ENCODE measurements around the gene LRRK2.

Gene LRRK2

DNA sequence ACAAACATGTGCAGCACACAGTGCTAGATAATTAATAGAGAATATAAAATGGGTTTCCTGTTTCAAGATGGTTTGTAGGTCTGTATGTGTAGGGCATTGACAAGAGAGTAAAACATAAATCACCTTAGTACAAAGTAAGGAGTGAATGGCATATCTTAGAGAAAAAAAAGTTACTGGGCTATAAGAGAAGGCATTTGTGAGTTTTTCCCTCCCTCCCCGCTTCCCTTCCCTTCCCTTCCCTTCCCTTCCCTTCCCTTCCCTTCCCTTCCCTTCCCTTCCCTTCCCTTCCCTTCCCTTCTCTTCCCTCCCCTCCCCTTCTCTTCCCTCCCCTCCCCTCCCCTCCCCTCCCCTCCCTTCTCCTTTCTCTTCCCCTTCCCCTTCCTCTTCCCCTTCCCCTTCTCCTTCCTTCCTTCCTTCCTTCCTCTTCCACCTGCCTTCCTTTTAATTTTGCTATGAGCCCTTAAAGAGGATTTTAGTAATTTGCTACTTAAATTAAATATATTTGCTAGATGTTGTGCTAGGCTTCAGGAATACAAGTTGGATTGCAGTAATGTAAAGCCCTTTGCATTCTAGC lies 57.1 kb downstream of the LRRK2 start:
- no peak for DNase-seq (ENCODE audit: low spot score)
- TF ChIP-seq, protein P1, sequence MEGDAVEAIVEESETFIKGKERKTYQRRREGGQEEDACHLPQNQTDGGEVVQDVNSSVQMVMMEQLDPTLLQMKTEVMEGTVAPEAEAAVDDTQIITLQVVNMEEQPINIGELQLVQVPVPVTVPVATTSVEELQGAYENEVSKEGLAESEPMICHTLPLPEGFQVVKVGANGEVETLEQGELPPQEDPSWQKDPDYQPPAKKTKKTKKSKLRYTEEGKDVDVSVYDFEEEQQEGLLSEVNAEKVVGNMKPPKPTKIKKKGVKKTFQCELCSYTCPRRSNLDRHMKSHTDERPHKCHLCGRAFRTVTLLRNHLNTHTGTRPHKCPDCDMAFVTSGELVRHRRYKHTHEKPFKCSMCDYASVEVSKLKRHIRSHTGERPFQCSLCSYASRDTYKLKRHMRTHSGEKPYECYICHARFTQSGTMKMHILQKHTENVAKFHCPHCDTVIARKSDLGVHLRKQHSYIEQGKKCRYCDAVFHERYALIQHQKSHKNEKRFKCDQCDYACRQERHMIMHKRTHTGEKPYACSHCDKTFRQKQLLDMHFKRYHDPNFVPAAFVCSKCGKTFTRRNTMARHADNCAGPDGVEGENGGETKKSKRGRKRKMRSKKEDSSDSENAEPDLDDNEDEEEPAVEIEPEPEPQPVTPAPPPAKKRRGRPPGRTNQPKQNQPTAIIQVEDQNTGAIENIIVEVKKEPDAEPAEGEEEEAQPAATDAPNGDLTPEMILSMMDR (IDR thresholded peaks at IDR 0.05; ENCODE audit: extremely low read depth, missing control alignments), result no peak

DNA sequence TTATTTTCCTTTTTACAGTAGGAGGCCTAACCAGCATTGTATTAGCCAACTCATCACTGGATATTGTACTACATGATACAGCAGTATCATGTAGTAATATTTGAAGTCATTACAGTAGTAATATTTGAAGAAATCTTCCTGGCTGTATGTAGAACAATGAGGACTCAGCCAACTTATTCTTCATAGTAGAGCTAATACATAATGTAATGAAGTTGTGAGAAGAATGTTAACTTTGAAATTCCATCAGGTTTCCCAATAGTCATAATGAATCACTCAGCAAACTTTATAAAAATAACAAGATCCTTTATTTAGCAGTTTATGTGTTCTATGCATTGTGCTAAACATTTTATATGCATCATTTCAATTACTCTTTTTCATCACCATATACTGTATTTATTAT lies 61.8 kb downstream of the LRRK2 start:
- TF ChIP-seq, protein P1 (IDR thresholded peaks at IDR 0.05; ENCODE audit: extremely low read depth, missing control alignments), result no peak
- no peak for DNase-seq (ENCODE audit: low spot score)

DNA sequence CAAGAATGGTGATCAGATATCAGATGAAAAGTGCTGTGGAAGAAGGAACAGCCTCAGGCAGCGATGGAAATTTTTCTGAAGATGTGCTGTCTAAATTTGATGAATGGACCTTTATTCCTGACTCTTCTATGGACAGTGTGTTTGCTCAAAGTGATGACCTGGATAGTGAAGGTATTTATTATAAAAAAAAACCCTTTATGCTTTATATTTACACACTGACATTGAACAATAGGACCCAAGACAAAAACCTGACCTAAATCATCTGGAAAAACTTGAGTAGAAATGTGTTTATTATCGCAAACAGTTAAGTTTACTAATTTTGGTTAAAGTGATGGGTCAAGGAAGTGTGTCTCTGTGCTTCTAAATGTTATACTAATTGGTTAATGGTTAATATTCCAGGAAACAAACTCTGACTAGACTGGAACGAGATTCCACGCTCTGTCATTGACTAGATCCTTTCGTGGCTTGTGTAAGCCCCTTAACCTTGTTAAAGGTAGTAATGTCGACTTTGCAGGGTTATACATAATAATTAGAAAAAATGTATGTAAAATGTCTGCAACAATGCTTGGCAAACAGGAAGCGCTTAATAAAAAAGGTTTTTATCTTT lies 62.7 kb downstream of the LRRK2 start:
- TF ChIP-seq, protein P1 (IDR thresholded peaks at IDR 0.05; ENCODE audit: extremely low read depth, missing control alignments), result no peak
- DNase-seq (ENCODE audit: low spot score), result no peak

DNA sequence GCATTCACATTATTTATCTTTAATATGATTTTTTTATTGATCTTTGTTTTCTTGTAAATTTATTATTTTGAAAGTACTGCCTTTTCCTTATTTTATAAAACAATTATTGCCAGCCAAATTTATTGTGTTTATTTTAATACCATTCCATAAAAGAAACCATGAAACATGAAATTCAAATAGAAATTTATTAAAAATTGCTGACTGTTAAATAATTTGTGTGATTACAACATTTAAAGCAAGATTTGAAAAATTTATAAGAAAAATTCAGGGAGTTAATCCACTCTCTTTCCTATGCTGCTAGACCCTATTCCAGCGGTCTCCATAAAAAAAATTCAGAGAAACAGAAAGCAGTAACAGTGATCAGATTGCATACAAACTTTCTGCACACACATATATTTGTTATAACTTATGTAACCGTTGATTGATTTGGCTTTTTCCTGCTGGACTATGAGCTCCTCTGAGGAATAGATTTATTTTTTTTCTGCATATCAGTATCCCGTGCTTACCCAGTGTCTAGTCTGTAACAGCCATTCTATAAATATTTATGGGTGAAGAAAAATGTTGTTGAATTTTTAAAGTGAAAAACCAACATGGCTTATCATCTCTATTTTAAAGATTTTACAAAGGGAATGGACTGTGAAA lies 68.1 kb downstream of the LRRK2 start:
- TF ChIP-seq, protein P1 (IDR thresholded peaks at IDR 0.05; ENCODE audit: extremely low read depth, missing control alignments), result no peak
- no peak for DNase-seq (ENCODE audit: low spot score)

DNA sequence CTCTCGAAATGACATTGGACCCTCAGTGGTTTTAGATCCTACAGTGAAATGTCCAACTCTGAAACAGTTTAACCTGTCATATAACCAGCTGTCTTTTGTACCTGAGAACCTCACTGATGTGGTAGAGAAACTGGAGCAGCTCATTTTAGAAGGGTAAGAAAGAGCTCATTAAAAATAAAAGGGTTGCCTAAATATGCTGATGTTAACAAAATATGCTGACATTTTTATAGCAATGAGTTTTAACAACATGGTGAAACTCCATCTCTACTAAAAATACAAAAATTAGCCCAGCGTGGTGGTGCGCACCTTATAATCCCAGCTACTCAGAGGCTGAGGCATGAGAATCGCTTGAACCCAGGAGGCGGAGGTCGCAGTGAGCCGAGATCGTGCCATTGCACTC lies 73.5 kb downstream of the LRRK2 start:
- TF ChIP-seq, protein P1 (IDR thresholded peaks at IDR 0.05; ENCODE audit: extremely low read depth, missing control alignments), result no peak
- DNase-seq (ENCODE audit: low spot score), result no peak

DNA sequence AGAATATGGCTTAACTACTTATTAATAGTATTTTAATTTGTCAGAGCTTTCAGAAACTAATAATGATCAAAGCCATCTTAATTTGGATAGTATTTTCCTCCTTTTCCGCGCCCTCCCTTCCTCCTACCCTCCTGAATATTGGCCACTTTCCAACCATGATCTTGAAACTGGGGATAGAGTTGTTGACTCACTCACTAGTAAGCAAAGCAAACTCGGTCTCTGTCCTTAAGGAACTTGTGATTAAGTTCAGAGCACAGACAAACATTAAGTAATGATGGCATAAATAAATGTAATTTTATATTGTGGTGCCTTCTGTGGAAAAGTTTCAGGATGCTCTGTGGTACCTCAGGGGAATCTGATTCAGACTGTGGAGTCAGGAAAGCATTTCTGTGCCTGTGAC lies 75.7 kb downstream of the LRRK2 start:
- no peak for DNase-seq (ENCODE audit: low spot score)
- TF ChIP-seq, protein P1 (IDR thresholded peaks at IDR 0.05; ENCODE audit: extremely low read depth, missing control alignments), result no peak

DNA sequence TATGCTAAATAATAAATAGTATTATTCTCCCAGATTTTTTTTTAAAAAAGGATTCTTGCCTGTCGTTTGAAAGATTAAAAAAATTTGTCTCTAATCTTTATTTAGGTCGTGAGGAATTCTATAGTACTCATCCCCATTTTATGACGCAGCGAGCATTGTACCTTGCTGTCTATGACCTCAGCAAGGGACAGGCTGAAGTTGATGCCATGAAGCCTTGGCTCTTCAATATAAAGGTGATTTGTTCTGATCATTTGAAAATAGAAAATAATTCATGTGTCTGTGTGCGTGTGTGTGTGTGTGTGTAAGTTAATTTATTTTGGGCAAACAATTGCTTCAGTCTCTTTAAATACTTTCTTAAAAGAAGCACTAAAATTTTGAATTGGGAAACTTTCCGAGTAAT lies 84.2 kb downstream of the LRRK2 start:
- TF ChIP-seq, protein P1 (IDR thresholded peaks at IDR 0.05; ENCODE audit: extremely low read depth, missing control alignments), result no peak

More for the DNA sequence above, 84.2 kb downstream of the LRRK2 start:
- no peak for DNase-seq (ENCODE audit: low spot score)

All from GM20000 (cell line).